HG02798 (cell line): ENCODE results near the gene MED9.
"Not testable (repeated sequence)": the region's sequence is repeated elsewhere in the genome, so short reads cannot be mapped to it uniquely, and the experiment has no call there.

ENCODE experiments used
- ATAC-seq: cut with Tn5 transposase; IDR thresholded peaks from one replicate; pipeline ENCODE4 v1.9.1; 2021; ENCODE audit warnings: mild to moderate bottlenecking; ENCODE audit not compliant: unreplicated experiment, poor library complexity

Gene MED9, protein sequence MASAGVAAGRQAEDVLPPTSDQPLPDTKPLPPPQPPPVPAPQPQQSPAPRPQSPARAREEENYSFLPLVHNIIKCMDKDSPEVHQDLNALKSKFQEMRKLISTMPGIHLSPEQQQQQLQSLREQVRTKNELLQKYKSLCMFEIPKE

GRCh38 chr17:17476865-17477467 lies at the start of gene MED9:
MED9 (plus strand) TSS chr17:17477000; CDS start chr17:17477042, 42 bp downstream.
- peak; percentile 96 for ATAC-seq

- ATAC-seq, result no peak
These were observed 47.6 kb upstream of the MED9 start for GRCh38 chr17:17429222-17429621.

- not testable (repeated sequence) for ATAC-seq
These were observed 45.9 kb upstream of the MED9 start for GRCh38 chr17:17430924-17431323.

- ATAC-seq, result no peak
These were observed 45.2 kb upstream of the MED9 start for GRCh38 chr17:17431605-17432004.

DNA sequence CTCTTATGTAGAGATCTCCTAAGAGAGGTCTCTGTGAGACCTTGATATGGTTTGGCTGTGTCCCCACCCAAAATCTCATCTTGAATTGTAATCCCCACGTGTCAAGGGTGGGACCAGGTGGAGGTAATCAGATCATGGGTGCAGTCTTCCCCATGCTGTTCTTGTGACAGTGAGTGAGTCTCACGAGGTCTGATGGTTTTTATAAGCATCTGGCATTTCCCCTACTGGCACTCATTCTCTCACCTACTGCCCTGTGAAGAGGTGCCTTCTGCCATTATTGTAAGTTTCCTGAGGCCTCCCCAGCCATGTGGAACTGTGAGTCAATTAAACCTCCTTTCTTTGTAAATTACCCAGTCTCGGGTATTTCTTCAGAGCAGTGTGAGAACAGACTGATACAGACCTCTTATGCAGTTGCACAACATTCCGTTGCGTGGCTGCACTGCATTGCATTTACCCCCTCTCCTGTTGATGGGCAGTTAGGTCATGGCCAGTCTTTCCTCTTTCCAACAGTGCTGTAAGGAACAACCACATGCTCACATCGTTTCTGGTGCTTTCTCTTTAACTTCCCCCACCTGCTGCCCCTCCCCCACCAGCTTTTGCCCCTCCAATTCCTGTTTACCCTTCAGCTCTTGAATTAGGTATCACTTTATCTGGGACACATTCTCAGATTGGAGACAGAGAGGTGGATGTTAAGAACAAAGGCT lies 43.6 kb upstream of the MED9 start:
- no peak for ATAC-seq

DNA sequence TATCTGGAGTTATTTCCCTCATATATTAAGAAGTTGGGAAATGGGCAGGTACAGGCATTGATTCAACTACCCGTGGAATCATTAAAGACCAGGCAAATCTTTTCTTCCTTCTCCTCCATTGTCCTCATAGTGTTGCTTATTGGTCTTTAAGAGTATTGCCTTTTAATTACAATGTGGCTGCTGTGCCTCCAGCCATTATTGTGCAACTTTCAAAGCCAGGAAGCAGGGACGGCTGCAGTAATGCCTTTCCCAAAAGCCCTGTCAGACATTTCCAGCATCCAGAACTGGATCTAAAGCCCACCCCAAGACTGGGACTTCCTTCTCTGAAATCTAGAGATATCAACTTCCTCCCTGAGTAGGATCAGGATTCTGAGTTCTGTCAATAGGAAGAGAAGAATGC lies 42.3 kb upstream of the MED9 start:
- ATAC-seq, result no peak

- ATAC-seq, result no peak
These were observed 41.5 kb upstream of the MED9 start for GRCh38 chr17:17435323-17435722.

GRCh38 chr17:17437461-17437860 lies 39.3 kb upstream of the MED9 start:
- no peak for ATAC-seq

GRCh38 chr17:17437893-17438292 lies 38.9 kb upstream of the MED9 start:
- no peak for ATAC-seq

- no peak for ATAC-seq
These were observed 36.6 kb upstream of the MED9 start for GRCh38 chr17:17440010-17440843.

DNA sequence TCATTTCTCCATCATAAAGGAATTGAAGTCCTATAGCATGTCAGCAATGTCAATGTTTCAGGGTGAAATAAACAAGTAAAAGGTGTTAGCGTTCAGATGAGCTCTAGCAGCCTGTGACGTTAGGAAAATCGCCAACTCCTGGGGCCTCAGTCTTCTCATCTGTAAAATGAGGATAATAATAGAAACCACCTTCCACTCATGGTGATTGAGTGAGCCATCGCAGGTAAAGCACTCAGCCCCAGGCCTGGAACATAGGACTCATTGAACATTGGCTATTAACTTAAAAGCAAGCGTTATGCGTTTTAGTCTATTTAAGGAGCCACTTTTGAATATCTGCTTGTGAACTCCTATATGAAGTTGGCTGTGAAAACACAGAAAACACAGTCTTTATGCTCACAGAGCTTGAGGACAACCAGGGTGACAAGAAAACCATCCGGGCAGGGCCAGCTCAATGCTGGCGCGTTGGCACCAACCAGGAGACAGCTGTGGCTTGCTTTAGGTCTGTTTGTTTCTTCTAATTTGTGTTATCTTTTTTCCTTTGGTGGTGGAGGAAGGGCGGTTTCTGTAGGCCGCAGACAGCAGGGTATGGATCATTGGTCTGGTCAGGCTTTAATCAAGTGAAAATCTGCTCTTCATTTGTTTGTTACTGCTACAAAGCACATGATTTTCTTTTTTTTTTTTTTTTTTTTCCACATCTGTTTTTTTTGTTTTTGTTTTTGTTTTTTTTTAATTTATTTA lies 35.7 kb upstream of the MED9 start:
- no peak for ATAC-seq

GRCh38 chr17:17443173-17443572 lies 33.6 kb upstream of the MED9 start:
- ATAC-seq, result no peak

DNA sequence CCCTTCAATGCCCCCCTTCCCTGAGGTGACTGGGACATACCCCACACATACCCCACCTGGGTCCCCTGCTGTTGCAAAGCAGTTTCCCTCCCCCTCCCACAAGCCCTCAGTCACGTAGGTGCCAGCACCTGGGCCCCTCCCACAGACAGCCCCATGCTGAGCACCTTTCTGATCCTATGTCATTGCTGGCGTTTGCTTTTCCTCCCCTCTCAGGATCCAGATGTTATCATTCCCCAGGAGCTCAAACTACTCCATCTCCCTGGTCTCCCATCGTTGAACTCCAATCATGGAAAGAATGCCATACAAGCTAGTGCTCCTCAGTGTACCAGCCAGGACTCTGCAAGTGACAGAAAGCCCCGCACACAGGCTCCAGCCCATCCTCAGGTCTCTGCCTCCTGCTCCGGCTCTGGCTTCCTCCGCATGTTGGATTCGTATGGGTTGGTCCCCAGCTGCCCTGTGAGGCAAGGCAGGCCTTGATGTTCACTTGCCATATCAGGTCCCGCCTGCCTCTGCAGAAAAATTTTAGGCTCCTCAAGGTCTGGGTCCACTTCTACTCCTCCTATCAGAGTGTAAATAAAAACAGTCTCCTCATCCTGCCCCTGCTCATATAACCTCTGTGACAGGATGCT lies 31.4 kb upstream of the MED9 start:
- no peak for ATAC-seq

DNA sequence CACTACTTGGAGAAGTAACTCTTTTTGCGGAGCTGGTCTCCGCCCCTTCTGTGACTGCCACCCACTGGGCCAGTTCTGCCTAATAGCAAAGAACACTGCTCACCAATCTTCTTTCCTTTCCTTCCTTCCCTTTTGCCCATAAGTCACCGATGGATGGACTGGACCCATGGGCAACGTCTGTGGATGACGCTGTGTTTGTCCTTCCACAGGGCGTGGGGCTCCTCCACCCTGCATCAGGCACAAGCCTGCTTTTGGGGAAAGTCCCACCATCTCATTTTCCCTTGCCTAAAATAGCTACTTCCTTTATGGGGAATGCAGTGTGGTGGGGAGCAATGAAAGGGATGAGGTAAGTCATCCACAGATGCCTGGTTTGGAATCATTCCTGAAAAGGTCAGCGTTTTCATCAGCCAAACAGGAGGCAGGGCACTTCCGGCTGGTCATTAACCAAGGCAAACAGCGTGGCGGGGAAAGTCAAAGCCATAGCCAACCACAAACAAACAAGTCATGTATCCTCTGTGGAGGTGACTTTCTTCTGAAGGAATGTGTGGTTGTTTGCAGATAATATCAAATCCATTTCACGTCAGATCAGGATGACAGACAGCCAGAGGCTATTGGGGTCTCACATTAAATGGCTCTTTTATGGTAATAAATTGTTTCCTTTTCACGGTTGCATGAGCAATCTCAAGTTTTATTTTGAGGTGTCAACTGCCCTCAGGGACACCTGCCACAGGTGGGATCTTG lies 30.7 kb upstream of the MED9 start:
- no peak for ATAC-seq

DNA sequence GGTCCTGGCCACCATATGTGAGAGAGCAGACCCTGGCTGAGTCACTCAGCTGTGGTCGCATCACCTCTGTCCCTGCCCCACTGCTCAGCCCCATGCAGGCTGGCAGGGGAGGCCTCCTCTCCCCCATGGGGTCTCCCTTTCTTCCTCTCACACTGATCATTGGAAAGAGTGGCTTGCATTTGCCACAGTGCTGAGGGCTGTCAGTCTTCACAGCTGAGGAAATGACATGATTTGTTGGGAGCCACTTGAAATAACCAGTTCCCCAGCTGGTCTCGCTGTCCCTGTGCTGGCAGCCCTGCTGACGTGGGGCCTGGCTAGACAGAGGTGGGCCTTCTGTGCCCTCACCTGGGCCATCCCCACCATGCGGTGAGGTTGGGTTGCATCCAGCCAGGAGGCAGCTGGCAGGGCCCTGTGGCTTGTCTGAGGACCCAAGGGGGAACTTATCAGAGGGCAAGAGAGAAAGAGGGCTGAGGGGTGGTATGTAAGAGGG lies 30.1 kb upstream of the MED9 start:
- ATAC-seq, result no peak

DNA sequence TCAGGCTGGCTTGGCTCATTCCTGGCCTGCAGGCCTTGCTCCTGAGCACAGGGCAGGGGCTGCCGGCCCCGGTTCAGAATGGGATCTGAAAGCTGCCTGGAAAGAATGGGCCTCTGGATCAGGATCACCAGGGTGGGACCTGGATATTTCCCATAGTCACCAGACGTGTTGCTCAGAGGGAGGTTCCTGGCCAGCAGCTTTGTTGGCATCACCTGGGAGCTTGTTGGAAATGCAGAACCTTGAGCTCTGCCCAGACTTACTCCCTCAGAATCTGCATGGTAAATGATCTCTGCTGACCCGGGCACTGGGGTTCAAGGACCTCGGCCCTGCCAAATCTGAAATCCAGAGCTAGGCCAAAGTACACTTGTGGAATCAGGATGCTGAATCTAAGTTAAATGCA lies 29.5 kb upstream of the MED9 start:
- no peak for ATAC-seq

DNA sequence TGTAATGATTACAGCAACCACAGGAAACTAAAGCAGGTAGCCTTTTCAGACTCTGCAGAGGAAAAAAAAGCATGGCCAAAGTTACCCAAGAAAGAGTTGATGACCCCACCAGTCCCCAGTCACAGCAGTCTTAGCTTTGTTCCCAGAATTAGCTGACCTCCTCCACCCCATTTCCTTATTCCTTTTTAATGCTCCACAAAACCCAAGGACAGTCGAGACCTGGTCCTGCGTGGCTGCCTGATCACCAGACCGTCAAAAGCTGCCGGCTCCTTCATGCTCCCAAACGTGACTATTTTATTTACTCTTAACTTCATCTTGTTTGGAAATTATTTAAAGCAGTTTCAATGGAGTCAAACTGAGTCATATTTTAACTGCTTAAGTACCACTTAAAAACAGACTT lies 28.7 kb upstream of the MED9 start:
- ATAC-seq, result no peak

GRCh38 chr17:17448723-17449122 lies 28.1 kb upstream of the MED9 start:
- ATAC-seq, result no peak

DNA sequence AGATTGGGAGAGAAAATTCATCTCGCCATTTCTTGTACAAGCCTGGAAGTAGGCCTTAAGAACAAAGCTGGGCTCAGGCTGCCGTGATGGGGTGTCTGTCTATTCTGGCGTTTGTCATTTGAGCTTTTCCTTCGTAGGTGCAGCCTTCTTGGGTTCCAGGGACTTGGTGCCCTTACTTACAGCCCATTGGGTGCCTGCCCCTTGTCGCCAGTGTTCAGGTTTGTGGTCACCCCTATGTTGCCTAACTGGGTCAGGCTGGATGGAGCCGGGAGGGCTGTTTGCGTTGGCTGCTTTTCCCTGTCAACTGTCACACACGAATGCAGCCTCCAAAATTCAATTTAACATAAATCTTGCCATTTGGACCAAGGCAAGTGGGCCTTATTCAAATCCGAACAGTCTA lies 23.7 kb upstream of the MED9 start:
- ATAC-seq, result no peak
